Medulla oblongata (tissue), 1 donor: ENCODE data around the gene HOXC4.
A peak's percentile ranks its signal among the peaks of the same experiment; 100 is the strongest.

Experiments used
- DNase-seq: peaks from one replicate; pipeline ENCODE4 v3.0.0-alpha.2; 2015; ENCODE audit errors: extremely low spot score

HOXC4 gene

GRCh38 chr12:54028314-54029201, 25.1 kb upstream of the HOXC4 start, which contains the start of gene HOXC6:
HOXC6 (plus strand) TSS chr12:54028440; CDS start chr12:54028522, 82 bp downstream.
- DNase-seq = peak; percentile 86

GRCh38 chr12:54029529-54030441, 23.9 kb upstream of the HOXC4 start:
- no peak for DNase-seq

DNA sequence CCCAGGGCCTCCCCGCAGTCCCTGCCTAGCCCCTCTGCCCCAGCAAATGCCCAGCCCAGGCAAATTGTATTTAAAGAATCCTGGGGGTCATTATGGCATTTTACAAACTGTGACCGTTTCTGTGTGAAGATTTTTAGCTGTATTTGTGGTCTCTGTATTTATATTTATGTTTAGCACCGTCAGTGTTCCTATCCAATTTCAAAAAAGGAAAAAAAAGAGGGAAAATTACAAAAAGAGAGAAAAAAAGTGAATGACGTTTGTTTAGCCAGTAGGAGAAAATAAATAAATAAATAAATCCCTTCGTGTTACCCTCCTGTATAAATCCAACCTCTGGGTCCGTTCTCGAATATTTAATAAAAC, 23.2 kb upstream of the HOXC4 start:
- no peak for DNase-seq

- DNase-seq = no peak
These were observed 22.7 kb upstream of the HOXC4 start for GRCh38 chr12:54030889-54031471.

- no peak for DNase-seq
These were observed 22.2 kb upstream of the HOXC4 start for GRCh38 chr12:54031480-54031879.

DNA sequence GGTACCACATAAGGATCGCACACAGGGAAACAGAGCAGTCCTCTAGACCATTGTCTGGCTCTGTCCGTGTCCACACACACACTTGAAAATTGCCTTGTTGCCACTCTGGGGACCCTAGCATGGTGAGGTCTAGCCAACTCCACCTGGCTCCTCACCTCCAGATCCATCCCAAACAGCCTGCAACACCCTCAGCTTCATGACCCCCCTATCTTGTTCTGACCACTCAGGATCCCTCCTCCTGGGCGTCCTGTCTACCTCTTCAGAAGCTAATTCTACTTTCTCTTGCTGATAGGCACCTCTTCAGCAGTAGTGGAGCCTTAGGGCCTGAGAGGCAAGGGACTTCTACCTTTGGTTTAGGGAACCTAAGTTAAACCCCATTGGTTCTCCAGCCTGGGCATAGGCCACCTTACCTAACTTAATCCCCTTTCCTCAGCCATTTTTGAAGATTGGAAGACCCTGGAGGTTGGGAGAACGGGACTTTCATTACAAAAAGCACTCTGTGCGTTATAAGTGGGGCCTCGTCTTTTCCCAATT, 21.5 kb upstream of the HOXC4 start:
- no peak for DNase-seq

GRCh38 chr12:54032627-54033100, 21.0 kb upstream of the HOXC4 start, which contains the start of gene HOXC5:
HOXC5 (plus strand) TSS chr12:54033050; CDS start chr12:54033123, 73 bp downstream.
- DNase-seq = peak; percentile 89

DNA sequence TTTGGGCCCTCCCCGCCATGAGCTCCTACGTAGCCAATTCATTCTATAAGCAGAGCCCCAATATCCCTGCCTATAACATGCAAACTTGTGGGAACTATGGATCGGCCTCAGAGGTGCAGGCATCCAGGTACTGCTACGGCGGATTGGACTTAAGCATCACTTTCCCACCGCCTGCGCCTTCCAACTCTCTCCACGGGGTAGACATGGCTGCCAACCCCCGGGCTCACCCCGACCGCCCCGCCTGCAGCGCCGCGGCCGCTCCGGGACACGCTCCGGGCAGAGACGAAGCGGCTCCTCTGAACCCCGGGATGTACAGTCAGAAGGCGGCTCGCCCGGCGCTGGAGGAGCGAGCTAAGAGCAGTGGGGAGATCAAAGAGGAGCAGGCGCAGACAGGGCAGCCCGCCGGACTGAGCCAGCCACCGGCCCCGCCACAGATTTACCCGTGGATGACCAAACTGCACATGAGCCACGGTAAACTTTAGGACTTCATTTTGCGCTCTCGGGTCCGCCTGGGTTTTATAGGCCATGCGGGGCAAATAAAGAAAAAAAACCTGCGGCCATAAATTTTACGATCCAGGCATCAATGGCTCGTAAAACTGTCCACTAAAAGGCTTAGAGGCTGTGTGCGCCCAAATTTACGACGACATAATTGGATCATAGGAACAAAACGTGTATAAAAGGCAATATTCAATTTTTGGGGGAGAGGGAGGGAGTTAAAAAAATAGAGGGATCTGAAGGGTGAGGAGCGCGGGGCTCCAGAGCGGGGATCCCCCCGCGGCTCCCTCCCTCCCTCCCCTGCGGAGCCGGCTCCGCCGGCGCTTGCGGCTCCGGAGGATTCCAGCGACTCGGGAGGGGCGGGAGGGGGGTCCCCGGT, 20.3 kb upstream of the HOXC4 start:
- DNase-seq = peak; percentile 50

- DNase-seq = peak; percentile 35
These were observed 19.5 kb upstream of the HOXC4 start for GRCh38 chr12:54033980-54034784.

GRCh38 chr12:54034785-54035310, 18.8 kb upstream of the HOXC4 start:
- DNase-seq = no peak

DNA sequence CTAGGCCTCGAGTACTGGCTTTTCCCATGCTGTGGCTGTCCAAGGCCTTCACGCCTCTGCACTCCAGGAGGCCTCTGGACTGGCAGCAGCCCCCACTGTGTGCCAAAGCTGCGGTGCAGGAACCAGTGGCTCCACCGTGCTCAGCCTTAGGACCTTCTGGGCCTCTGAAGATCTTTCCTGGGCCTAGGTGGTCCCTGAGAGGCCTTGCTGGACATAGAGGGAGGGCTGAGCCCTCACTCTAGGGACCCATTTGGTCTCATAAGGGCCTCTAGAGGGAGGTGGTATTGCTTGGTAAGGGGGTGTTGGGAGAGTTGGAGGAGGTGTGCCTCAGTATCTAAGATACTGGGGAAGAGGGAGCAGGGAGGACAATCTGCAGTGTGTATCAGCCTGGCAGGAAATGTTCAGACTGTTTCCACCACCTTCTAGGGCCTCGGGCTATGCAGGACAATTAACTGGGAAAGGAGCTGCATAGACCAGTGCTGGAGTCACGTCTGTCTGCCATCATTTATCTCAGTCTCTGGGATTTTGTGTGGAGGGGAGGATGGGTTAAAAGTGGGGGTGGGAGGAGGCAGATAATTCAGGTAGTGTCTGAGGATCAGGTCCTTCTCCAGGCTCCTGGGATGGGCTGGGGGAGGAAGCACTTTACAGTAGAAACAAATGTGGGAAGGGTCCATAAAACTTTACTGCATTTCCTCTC, 17.9 kb upstream of the HOXC4 start:
- no peak for DNase-seq

DNA sequence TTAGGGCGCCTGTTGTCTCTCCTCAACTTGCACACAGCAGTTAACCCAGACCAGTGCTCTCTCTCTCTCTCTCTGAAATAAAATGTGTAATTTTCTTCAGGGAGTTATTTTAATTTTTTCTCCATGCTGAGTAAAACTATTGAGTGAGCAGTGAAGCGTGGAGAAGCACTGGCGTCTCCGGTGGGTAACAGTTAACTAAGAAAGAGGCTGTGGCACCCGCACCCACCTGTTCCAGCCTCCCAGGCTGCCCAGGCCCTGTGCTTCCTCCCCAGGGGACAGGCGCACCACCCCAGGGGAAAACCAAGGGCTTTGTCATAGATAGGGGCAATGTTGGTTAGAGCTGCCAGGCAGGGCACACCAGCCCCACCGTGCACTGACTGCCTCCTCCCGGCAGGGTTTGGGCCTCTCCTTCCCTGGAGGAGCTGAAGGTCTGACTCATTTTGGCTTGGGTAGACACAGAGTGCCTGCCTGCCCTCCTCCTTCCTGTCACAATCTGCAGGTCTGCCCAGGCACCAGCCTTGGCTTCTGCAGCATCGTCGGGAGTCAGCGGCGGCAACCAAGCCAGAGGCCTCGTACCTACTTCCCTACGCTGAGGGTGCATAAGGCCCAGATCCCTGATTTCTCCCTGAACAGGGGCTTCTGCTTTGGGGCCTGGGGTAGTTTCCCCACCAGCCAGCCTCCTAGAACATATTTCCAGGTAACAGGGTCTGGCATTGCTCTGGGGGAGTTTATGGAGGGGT, 16.8 kb upstream of the HOXC4 start:
- no peak for DNase-seq

DNA sequence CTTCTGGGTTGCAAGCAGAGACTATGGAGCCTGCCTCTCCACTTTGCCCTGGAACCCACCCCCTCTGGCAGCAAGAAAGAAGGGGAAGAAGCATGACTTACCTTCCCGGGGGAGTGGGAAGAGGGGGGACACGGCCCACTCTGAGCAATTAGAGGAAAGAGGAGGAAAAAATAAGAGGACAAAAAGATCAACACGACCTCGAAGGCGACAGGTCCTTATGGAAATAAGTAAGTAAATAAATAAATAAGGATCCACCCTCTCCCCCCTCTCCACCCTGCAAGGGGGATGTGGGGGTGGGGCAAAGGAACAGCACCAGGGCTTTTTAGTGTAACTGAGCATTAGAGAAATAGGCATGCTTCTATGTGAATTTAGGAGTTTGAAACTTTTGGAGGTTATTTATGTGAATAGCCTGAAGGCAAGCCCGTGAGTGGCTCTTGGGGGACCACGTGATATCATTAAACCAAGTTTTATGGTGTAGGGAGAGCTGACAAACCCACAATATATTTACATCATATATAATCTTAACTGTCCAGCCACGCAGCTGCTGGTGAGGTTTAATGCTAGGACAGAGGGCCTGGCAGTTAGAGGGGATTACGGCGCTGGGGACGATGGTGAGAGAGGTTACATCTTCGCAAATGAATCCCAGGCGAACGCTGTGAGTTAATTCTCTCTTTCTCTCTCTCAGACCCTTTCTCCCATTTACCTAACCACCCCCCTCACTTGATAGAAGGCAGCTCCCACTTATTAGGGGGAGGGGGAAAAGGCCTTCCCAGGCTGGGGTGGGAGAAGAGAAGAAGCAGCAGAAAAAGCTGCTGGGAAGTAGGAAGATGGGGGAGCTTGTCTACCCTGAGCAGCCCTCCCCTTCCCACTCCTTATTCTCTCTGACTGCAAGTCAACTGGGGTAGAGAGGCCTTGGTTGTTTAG, 16.0 kb upstream of the HOXC4 start:
- no peak for DNase-seq

DNA sequence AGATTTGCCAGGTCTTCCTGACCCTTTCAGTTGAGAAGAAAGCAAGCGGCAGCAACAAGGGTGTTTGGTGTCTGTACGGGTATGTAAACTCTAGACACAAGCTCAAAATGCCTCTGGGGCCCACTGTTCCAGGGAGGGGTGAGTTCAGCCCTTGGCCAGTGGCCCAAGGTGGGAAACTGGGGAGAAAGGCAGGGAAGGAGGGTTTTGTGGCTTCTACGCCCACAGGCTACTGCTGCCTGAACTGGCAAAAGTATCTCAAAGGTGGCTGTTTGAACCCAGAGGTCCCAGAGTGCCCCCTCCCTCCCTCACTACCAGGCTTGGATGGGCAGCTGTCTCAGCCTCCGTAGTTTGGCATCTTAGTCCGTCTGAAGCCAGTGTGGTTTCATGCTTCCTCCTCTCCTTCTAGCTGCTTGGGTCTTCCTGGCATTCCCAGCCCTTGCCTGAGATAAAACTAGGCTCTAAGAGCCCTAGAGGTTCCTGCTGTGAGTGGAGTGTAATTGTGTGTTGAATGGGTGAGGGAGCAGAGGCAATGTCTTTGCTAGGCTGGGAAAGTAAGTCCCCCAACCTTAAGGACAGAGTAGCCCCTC, 15.3 kb upstream of the HOXC4 start:
- no peak for DNase-seq

DNA sequence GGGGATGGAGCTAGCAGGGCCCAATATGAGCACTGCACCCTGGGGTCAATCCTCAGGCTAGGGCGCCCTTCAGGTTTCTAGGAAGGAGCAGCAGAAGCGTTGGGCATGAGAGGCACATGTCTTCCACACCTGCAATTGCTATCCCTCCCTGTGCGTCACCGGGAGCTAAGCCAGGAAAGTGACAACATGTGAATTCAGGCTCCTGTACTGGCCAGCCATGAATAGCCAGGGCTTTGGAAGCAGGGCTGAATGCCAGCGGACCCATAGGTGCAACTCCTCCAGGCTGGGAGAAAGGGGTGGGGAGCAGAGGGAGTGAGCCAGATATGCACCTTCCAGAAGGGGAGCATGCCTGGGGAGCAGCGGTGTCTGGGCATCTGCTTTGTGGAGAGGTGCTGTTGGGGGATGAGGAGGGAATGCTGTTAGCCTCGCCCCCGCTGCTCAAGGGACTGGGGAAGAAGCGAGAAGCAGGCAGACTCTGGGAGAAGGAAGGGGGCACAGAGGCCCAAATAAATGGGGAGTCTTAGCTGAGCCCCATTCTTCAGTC, 14.7 kb upstream of the HOXC4 start:
- no peak for DNase-seq

- no peak for DNase-seq
These were observed 14.1 kb upstream of the HOXC4 start for GRCh38 chr12:54039417-54040147.
